IMR-90 (cell line): ENCODE measurements around the gene CCDC170. TPM values are rescaled to one million over a fixed set of nuclear protein-coding genes. Genes with fewer than 3 reads are reported as not detected.

Experiments used
- ATAC-seq: fragments of 200-7000 bp; cut with Tn5 transposase; 2 replicates; pipeline ENCODE4 v1.9.1; 2020; ENCODE audit warnings: low read depth, mild to moderate bottlenecking, moderate library complexity
- BruUV-seq: library from RNA; stranded (reverse); fragments of 400-500 nt; replicated peaks from 2 replicates; lab custom pipeline; 2021; lab: Mats Ljungman, UMichigan
- CTCF ChIA-PET: fragments of 300-600 bp; formaldehyde crosslinking; extraction: SDS; loops from one replicate; lab custom pipeline; 2021; ENCODE audit warnings: antibody characterized with exemption; lab: Yijun Ruan, JAX
- POLR2A ChIA-PET: fragments of 300-600 bp; sonication (Branson Sonifier 250); formaldehyde crosslinking; loops from one replicate; lab custom pipeline; 2022; ENCODE audit warnings: antibody characterized with exemption; ENCODE audit not compliant: unreplicated experiment; lab: Charles Lee
- DNase-seq: peaks from one replicate; pipeline ENCODE4 v3.0.0; 2013
- H2AFZ ChIP-seq: replicated peaks from 2 replicates; pipeline ENCODE3; 2013; ENCODE audit warnings: low read length, mild to moderate bottlenecking; ENCODE audit not compliant: poor library complexity
- H2AK5ac ChIP-seq: 2 replicates; pipeline ENCODE4 v1.6.1; 2013; ENCODE audit warnings: low read depth, low read length, inconsistent platforms
- H2AK9ac ChIP-seq: replicated peaks from 2 replicates; pipeline ENCODE3; 2013; ENCODE audit warnings: mild to moderate bottlenecking, low read depth, low read length, moderate library complexity; ENCODE audit not compliant: poor library complexity
- H2BK120ac ChIP-seq: 2 replicates; pipeline ENCODE4 v1.6.1; 2013; ENCODE audit warnings: low read depth, low read length, inconsistent platforms
- H2BK15ac ChIP-seq: 3 replicates; pipeline ENCODE4 v1.6.1; 2013; ENCODE audit warnings: low read depth, low read length, inconsistent platforms
- H2BK20ac ChIP-seq: 2 replicates; pipeline ENCODE4 v1.6.1; 2013; ENCODE audit warnings: low read depth, mild to moderate bottlenecking, inconsistent platforms, low read length, moderate library complexity
- H2BK5ac ChIP-seq: 2 replicates; pipeline ENCODE4 v1.6.1; 2013; ENCODE audit warnings: mild to moderate bottlenecking, low read depth, low read length, inconsistent platforms; ENCODE audit not compliant: poor library complexity, severe bottlenecking
- H3K14ac ChIP-seq: replicated peaks from 2 replicates; pipeline ENCODE4 v1.6.1; 2013; ENCODE audit warnings: low read depth, low read length, inconsistent platforms
- H3K18ac ChIP-seq: 2 replicates; pipeline ENCODE4 v1.6.1; 2013; ENCODE audit warnings: low read depth, low read length, control low read depth
- H3K23ac ChIP-seq: 2 replicates; pipeline ENCODE4 v1.6.1; 2013; ENCODE audit warnings: low read depth, low read length, inconsistent platforms
- H3K27ac ChIP-seq: 2 replicates; pipeline ENCODE4 v1.5.1; 2013; ENCODE audit warnings: mild to moderate bottlenecking, control low read depth, low read length; ENCODE audit not compliant: insufficient read depth
- H3K27me3 ChIP-seq: 2 replicates; pipeline ENCODE4 v1.6.1; 2013; ENCODE audit warnings: low read length; ENCODE audit not compliant: control insufficient read depth, insufficient read depth
- H3K36me3 ChIP-seq: 2 replicates; pipeline ENCODE4 v1.6.1; 2013; ENCODE audit warnings: low read length, mixed read lengths; ENCODE audit not compliant: control insufficient read depth, insufficient read depth
- H3K4ac ChIP-seq: 2 replicates; pipeline ENCODE4 v1.6.1; 2013; ENCODE audit warnings: low read depth, low read length, inconsistent platforms
- H3K4me1 ChIP-seq: 2 replicates; pipeline ENCODE4 v1.6.1; 2013; ENCODE audit warnings: low read length, mixed read lengths; ENCODE audit not compliant: control insufficient read depth, insufficient read depth
- H3K4me2 ChIP-seq: 2 replicates; pipeline ENCODE4 v1.6.1; 2013; ENCODE audit warnings: low read depth, mild to moderate bottlenecking, control low read depth, low read length, moderate library complexity
- H3K4me3 ChIP-seq: 2 replicates; pipeline ENCODE4 v1.5.1; 2013; ENCODE audit warnings: low read depth, mild to moderate bottlenecking, control low read depth, low read length, moderate library complexity; ENCODE audit not compliant: insufficient read depth
- H3K56ac ChIP-seq: 2 replicates; pipeline ENCODE4 v1.6.1; 2013; ENCODE audit warnings: low read length, inconsistent platforms; ENCODE audit not compliant: insufficient read depth; ENCODE audit errors: extremely low read depth
- H3K79me1 ChIP-seq, 2 experiments: 2 replicates each; pipeline ENCODE4 v1.6.1; 2013; ENCODE audit warnings: low read length in 2 of 2, inconsistent platforms in 1 of 2, low read depth in 1 of 2
- H3K9ac ChIP-seq: 2 replicates; pipeline ENCODE4 v1.6.1; 2013; ENCODE audit warnings: low read depth, low read length, control low read depth
- H3K9me1 ChIP-seq: 2 replicates; pipeline ENCODE4 v1.6.1; 2013; ENCODE audit warnings: low read length, inconsistent platforms; ENCODE audit not compliant: insufficient read depth
- H3K9me3 ChIP-seq: 2 replicates; pipeline ENCODE4 v1.6.1; 2013; ENCODE audit warnings: low read length; ENCODE audit not compliant: control insufficient read depth, insufficient read depth
- H4K20me1 ChIP-seq: 2 replicates; pipeline ENCODE4 v1.6.1; 2013; ENCODE audit warnings: low read length, inconsistent platforms; ENCODE audit not compliant: insufficient read depth
- H4K5ac ChIP-seq: 2 replicates; pipeline ENCODE4 v1.6.1; 2013; ENCODE audit warnings: mild to moderate bottlenecking, low read depth, low read length, control low read depth
- H4K8ac ChIP-seq, 2 experiments: 2 replicates each; pipeline ENCODE4 v1.6.1; 2013; ENCODE audit warnings: low read depth in 2 of 2, low read length in 2 of 2, control low read depth in 1 of 2, inconsistent platforms in 1 of 2
- H4K91ac ChIP-seq: 2 replicates; pipeline ENCODE4 v1.6.1; 2013; ENCODE audit warnings: low read depth, low read length, inconsistent platforms; ENCODE audit not compliant: insufficient read depth
- CEBPB ChIP-seq: IDR thresholded peaks from 2 replicates; pipeline ENCODE4 v1.6.1; 2012; ENCODE audit warnings: low read depth, low read length, improper control_type of control experiment
- MAZ ChIP-seq: IDR thresholded peaks from 2 replicates; pipeline ENCODE4 v1.6.1; 2012; ENCODE audit warnings: low read depth, mild to moderate bottlenecking, low read length, improper control_type of control experiment, moderate library complexity, borderline replicate concordance
- NFE2L2 ChIP-seq: fragments of 150-350 bp; IDR thresholded peaks from 2 replicates; pipeline ENCODE4 v1.6.1; 2016; ENCODE audit warnings: low read depth, mild to moderate bottlenecking, low read length
- WGBS, 2 experiments: methylation state at CpG; one replicate each; pipeline versions ENCODE4 v1.1.5 to v1.1.7; 2013; ENCODE audit warnings: missing lambda C conversion rate in 2 of 2; ENCODE audit not compliant: insufficient read length in 1 of 2; ENCODE audit errors: extremely low coverage in 2 of 2; 5-methylcytosine and 5-hydroxymethylcytosine counted together
- dilution Hi-C: fragments of 300-500 bp; cut with HindIII; formaldehyde crosslinking; loops from one replicate; pipeline ENCODE4 v1.14.3; 2018; ENCODE audit warnings: low sequenced_read_pairs; ENCODE audit not compliant: unreplicated experiment
- in situ Hi-C: fragments of 300-500 bp; cut with MboI; formaldehyde crosslinking; loops from 3 replicates; pipeline ENCODE4 v1.14.3; 2019; ENCODE audit warnings: low sequenced_read_pairs, inconsistent platforms, mixed read lengths
- intact Hi-C: fragments of 100-400 bp; cut with micrococcal nuclease; formaldehyde crosslinking; loops from 2 replicates; pipeline ENCODE4 v1.10.0; 2022
- polyA plus RNA-seq, 3 experiments: library from polyadenylated mRNA; depleted of rRNA; stranded (reverse); fragments of >200 nt; gene quantifications; 2 replicates each; pipeline ENCODE4 v1.2.3, GENCODE V29; 2012; ENCODE audit warnings: low replicate concordance in 1 of 3
- total RNA-seq: library from RNA; depleted of rRNA; stranded (reverse); fragments of >200 nt; gene quantifications from 2 replicates; pipeline ENCODE4 v1.2.3, GENCODE V29; 2012
- TF ChIP-seq, protein P1 (sequence below): fragments of 150-350 bp; IDR thresholded peaks from 2 replicates; pipeline ENCODE4 v1.6.1; 2017; ENCODE audit warnings: mild to moderate bottlenecking, antibody characterized with exemption, low read length, low read depth

The CCDC170 gene
- total and polyA plus RNA-seq, 2 of the 4 experiments (the other 2 are of a cell fraction): 0.12 to 0.54 TPM

DNA sequence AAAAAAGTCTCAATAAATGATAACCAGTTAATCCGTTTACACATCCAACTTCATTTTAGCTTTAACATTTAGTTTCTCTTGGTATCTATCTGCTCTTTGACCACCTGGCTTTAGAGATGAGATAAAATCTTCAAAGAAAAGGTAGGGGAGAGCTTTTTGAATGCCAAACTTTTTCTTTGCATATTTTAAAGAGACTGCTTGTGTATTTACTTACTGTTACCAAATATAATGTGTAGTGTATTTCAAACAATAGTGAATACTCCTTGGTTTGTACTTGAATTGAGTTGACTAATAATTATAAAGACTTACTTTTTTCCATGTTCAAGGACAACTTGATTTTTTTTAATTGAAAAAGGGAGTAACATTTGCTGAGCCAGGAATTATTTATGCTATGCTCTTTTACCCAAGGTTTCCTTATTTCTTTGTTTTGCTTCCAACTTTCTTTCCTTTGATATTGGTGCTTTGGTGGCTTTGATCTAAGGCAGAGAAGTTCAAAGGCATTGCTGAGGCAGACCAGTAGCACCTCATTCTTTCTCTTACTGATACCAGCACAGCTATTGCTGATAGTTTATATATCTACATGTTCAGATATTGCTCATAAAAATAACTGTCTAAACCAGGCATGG is 7.8 kb downstream of the CCDC170 start:
- H3K4me3 ChIP-seq: no peak overlapping the region
- ChIA-PET POLR2A (no interaction called here), CTCF (interaction anchor here (0.5 kb wide), 1 partner anchor 77 kb away, joined by 3 read pairs; no protein-coding TSS in a partner anchor)
- H3K27me3 ChIP-seq: no peaks in the 10 kb centered on the region
- H4K8ac ChIP-seq: no peak overlapping the region
- TF ChIP-seq CEBPB (no peak), NFE2L2 (no peak), MAZ (no peak)
- TF ChIP-seq, protein P1, sequence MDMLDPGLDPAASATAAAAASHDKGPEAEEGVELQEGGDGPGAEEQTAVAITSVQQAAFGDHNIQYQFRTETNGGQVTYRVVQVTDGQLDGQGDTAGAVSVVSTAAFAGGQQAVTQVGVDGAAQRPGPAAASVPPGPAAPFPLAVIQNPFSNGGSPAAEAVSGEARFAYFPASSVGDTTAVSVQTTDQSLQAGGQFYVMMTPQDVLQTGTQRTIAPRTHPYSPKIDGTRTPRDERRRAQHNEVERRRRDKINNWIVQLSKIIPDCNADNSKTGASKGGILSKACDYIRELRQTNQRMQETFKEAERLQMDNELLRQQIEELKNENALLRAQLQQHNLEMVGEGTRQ: no peak
- no peak overlapping the region for H2AK9ac ChIP-seq
- no peaks in the 10 kb centered on the region for H3K79me1 ChIP-seq
- in situ Hi-C loops (no loop called here), intact Hi-C loops (no loop called here), dilution Hi-C loops (no loop called here)
- 0 out of 3 replicates have a peak overlapping the region, but pooled peaks have one; percentile 64 for H2BK15ac ChIP-seq
- BruUV-seq: no TSS peak
- no peak overlapping the region for H2BK5ac ChIP-seq
- H3K23ac ChIP-seq: no peak overlapping the region
- 0 out of 2 replicates have a peak, but pooled peaks cover 3% of the 10 kb centered on the region for H3K9me1 ChIP-seq
- H3K9me3 ChIP-seq: no peaks in the 10 kb centered on the region
- H2AK5ac ChIP-seq: no peak overlapping the region
- 0 out of 2 replicates have a peak, but pooled peaks cover 1% of the 10 kb centered on the region for H3K4me1 ChIP-seq
- H2AFZ ChIP-seq: no peak overlapping the region
- no peaks in the 10 kb centered on the region for H4K20me1 ChIP-seq
- no peak overlapping the region for H4K91ac ChIP-seq
- H2BK20ac ChIP-seq: 0 out of 2 replicates have a peak overlapping the region, but pooled peaks have one; percentile 8
- no peak overlapping the region for H3K4me2 ChIP-seq
- no CpG with 5 or more reads among the region's 1 CpG for WGBS, 2 experiments
- H3K56ac ChIP-seq: no peak overlapping the region
- peak overlapping the region; percentile 2; the same call in 1 of the 2 replicates for H2BK120ac ChIP-seq
- H3K4ac ChIP-seq: no peak overlapping the region
- DNase-seq (no peak), ATAC-seq (no peak)
- no peak overlapping the region for H3K27ac ChIP-seq
- no peak overlapping the region for H3K9ac ChIP-seq
- H3K36me3 ChIP-seq: no peaks in the 10 kb centered on the region
- H3K18ac ChIP-seq: no peak overlapping the region
- H3K14ac ChIP-seq: no peak overlapping the region; the same call in 1 of the 2 replicates
- no peak overlapping the region for H4K5ac ChIP-seq
